Neutrophil (primary cell): ENCODE results near the gene MYL5.

ENCODE experiments used
- H3K27ac ChIP-seq: fragments of 200-600 bp; sonication (generic); 2 replicates; pipeline ENCODE4 v1.5.1; 2016; ENCODE audit warnings: mild to moderate bottlenecking, moderate library complexity
- H3K27me3 ChIP-seq: fragments of 200-600 bp; sonication (generic); 2 replicates; pipeline ENCODE4 v1.6.0; 2016; ENCODE audit warnings: mild to moderate bottlenecking
- H3K36me3 ChIP-seq: fragments of 200-600 bp; sonication (generic); 2 replicates; pipeline ENCODE4 v1.5.1; 2017
- H3K4me1 ChIP-seq, 2 experiments: fragments of 200-600 bp in 1 of 2; sonication (generic) in 1 of 2; 1 replicate in 1 of 2; 2 replicates in 1 of 2; pipeline versions ENCODE4 v1.5.1 to v1.6.1; 2013 to 2016; ENCODE audit warnings: low read depth in 1 of 2, low read length in 1 of 2, mild to moderate bottlenecking in 1 of 2, moderate library complexity in 1 of 2; ENCODE audit not compliant: control insufficient read depth in 1 of 2, insufficient read depth in 1 of 2
- H3K4me3 ChIP-seq, 2 experiments: fragments of 200-600 bp in 1 of 2; sonication (generic) in 1 of 2; 1 replicate in 1 of 2; 2 replicates in 1 of 2; pipeline ENCODE4 v1.5.1; 2013 to 2016; ENCODE audit warnings: low read depth in 1 of 2, low read length in 1 of 2, mild to moderate bottlenecking in 1 of 2, moderate library complexity in 1 of 2
- H3K9me3 ChIP-seq: fragments of 200-600 bp; sonication (generic); 2 replicates; pipeline ENCODE4 v1.5.1; 2016
- TF ChIP-seq, protein P1 (sequence below): fragments of 200-600 bp; sonication (generic); IDR thresholded peaks from 2 replicates; pipeline ENCODE4 v1.5.1; 2016; ENCODE audit warnings: antibody characterized with exemption

The MYL5 gene

DNA sequence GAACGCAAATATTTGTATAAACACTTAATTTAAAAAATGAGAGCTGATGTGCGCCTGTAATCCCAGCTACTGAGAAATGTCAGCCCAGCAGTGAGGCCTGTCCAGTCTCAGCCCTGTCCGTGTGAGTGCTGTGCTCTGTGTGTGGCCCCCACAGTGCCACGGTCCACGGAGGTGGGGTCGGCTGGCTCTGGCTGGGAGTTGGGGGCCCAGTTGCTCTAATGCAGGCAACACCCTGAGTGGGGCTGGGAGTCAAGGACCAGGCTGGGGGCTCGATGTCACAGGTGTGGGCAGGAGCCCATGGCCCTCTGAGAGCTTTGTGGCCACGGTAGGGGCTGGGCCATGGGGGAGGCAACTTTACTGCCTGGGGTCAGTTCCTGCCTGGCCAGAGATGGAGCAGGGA is 44.1 kb downstream of the MYL5 start:
- no peak overlapping the region for H3K27ac ChIP-seq
- peaks cover 27% of the 10 kb centered on the region for H3K36me3 ChIP-seq
- H3K9me3 ChIP-seq: no peaks in the 10 kb centered on the region
- peaks cover 0 to 6% of the 10 kb centered on the region in 2 experiments for H3K4me1 ChIP-seq
- H3K27me3 ChIP-seq: no peaks in the 10 kb centered on the region
- H3K4me3 ChIP-seq: no peak overlapping the region
- TF ChIP-seq, protein P1, sequence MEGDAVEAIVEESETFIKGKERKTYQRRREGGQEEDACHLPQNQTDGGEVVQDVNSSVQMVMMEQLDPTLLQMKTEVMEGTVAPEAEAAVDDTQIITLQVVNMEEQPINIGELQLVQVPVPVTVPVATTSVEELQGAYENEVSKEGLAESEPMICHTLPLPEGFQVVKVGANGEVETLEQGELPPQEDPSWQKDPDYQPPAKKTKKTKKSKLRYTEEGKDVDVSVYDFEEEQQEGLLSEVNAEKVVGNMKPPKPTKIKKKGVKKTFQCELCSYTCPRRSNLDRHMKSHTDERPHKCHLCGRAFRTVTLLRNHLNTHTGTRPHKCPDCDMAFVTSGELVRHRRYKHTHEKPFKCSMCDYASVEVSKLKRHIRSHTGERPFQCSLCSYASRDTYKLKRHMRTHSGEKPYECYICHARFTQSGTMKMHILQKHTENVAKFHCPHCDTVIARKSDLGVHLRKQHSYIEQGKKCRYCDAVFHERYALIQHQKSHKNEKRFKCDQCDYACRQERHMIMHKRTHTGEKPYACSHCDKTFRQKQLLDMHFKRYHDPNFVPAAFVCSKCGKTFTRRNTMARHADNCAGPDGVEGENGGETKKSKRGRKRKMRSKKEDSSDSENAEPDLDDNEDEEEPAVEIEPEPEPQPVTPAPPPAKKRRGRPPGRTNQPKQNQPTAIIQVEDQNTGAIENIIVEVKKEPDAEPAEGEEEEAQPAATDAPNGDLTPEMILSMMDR: no peak

DNA sequence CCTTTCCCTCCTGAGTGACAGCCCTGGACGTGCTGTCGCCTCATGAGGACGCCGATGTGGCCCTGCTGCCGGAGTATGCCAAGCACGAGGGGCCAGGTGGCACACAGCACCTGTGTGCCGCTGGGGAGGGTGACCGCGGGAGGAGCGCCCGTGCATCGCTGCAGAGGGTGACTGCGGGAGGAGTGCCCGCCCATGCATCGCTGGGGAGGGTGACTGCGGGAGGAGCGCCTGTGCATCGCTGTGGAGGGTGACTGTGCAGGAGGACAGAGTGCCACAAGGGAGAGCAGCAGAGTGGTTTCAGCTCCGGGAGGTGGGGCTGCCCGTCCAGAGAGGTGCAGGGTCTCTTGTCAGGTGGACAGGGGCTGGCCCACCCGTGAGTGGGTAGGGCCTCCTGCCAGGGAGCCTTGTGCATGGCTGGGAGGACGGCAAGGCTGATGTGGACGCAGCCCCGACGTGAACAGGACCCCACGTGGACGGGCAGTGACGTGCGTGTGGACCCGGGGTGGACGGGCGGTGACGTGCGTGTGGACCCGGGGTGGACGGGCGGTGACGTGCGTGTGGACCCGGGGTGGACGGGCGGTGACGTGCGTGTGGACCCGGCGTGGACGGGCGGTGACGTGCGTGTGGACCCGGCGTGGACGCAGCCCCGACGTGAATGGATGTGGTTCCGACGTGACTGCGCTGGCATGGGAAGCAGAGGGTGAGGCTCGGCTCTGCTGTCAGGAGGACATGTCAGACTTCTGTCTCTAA is 45.9 kb downstream of the MYL5 start:
- Histone ChIP-seq H3K27ac (peak overlapping the region; percentile 58), H3K9me3 (no peaks in the 10 kb centered on the region), H3K27me3 (no peaks in the 10 kb centered on the region), H3K4me3 (no peak overlapping the region), H3K4me1 (peaks cover 0 to 6% of the 10 kb centered on the region in 2 experiments), H3K36me3 (peaks cover 24% of the 10 kb centered on the region)
- TF ChIP-seq, protein P1: no peak

DNA sequence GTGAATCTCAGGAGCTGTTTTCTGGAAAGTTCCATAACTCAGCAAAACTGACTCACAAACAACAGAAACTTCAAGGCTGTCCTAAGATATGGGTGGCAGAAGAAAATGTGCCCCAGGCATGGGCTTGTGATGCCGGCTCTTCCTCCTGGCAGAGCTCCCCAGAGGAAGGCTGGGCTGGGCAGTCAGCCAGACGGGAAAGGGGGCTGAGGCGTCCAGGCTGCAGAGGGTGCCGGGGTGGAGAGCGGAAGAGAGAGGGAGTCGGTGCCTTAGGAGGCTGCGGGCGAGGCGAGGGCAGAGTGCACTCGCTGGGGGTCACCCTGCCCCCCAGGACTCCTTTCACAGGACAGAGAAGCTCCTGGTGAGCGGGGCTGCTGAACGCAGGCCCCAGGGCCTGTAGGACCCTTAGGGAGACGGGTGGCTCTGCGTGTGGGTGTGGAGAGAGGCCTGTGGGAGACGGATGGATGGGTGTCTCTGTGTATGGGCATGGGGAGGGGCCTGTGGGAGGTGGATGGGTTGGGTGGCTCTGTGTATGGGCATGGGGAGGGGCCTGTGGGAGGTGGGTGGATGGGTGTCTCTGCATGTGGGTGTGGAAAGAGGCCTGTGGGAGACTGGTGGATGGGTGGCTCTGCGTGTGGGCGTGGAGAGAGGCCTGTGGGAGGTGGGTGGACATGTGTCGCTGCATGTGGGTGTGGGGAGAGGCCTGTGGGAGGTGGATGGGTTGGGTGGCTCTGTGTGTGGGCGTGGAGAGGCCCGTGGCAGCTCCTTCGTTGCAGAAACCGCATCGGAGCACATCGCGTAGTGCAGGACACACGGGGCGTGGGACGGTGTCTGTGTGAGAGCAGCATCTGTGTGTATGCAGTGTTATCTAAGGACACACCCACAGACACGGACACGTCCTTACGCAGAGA is 47.2 kb downstream of the MYL5 start:
- peak overlapping the region; percentile 58 for H3K27ac ChIP-seq

DNA sequence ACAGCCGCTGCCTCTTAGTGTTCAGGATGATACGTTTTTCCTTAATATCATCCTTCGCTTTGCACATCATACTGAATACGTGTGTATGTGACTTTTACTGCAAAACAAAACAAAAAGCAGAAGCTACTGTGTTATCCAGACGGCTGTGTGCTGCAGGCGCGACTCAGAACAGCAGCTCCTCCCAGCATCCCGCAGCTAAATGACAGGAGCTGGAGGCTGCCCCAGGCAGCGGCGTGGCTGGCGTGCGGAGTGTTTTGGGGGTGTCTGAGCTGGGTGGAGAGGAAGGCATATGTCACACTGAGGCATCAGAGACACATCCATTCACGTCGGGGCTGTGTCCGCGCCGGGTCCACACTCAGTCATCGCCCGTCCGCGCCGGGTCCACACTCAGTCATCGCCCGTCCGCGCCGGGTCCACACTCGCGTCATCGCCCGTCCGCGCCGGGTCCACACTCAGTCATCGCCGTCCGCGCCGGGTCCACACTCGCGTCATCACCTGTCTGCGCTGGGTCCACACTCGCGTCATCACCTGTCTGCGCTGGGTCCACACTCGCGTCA is 47.9 kb downstream of the MYL5 start:
- Histone ChIP-seq H3K4me1 (peaks cover 0 to 11% of the 10 kb centered on the region in 2 experiments), H3K27ac (peak overlapping the region; percentile 58), H3K9me3 (no peaks in the 10 kb centered on the region), H3K36me3 (peaks cover 24% of the 10 kb centered on the region), H3K27me3 (no peaks in the 10 kb centered on the region), H3K4me3 (no peak overlapping the region)
- TF ChIP-seq, protein P1: no peak

More for the DNA sequence above, 47.2 kb downstream of the MYL5 start:
- Histone ChIP-seq H3K27me3 (no peaks in the 10 kb centered on the region), H3K9me3 (no peaks in the 10 kb centered on the region), H3K36me3 (peaks cover 24% of the 10 kb centered on the region), H3K4me3 (no peak overlapping the region), H3K4me1 (peaks cover 0 to 11% of the 10 kb centered on the region in 2 experiments)
- TF ChIP-seq, protein P1: no peak

DNA sequence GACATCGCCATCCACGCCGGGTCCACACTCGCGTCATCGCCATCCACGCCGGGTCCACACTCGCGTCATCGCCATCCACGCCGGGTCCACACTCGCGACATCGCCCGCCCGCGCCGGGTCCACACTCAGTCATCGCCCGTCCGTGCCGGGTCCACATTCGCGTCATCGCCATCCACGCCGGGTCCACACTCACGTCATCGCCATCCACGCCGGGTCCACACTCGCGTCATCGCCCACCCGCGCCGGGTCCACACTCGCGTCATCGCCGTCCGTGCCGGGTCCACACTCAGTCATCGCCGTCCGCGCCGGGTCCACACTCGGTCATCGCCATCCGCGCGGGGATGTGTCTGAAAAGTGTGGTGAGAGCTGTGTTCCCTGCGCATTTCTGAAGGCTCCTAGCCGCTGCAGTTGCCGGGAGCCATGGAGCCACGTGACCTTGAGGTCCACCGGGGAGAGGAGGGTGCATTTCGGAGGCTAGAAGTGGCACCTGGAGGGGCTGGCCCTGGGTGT is 48.6 kb downstream of the MYL5 start:
- Histone ChIP-seq H3K27me3 (no peaks in the 10 kb centered on the region), H3K9me3 (no peaks in the 10 kb centered on the region), H3K4me3 (no peak overlapping the region), H3K27ac (no peak overlapping the region), H3K4me1 (peaks cover 0 to 11% of the 10 kb centered on the region in 2 experiments), H3K36me3 (peaks cover 24% of the 10 kb centered on the region)
- TF ChIP-seq, protein P1: no peak
